Activated CD4-positive, CD25-positive, alpha-beta regulatory T cell (primary cell): ENCODE data around the gene DDIT4.
"Not testable (repeated sequence)": the region's sequence is repeated elsewhere in the genome, so short reads cannot be mapped to it uniquely, and the experiment has no call there.

Experiments used
- DNase-seq, 4 experiments: peaks; one replicate each; lab custom pipeline; 2025; lab: John Stamatoyannopoulos, UW

DDIT4 gene

GRCh38 chr10:72273410-72274212 is at the start of gene DDIT4:
Gene DDIT4, plus strand, starts transcription at chr10:72273924. Its CDS starts 293 bp downstream, at chr10:72274217.
- DNase-seq: peak; percentile 91 to 96 (median 93)

GRCh38 chr10:72224191-72224590 is 49.5 kb upstream of the DDIT4 start:
- not testable (repeated sequence) for DNase-seq

GRCh38 chr10:72226418-72227027 is 47.2 kb upstream of the DDIT4 start:
- DNase-seq: no peak

- no peak for DNase-seq
Measured at GRCh38 chr10:72227826-72228225, 45.9 kb upstream of the DDIT4 start.

GRCh38 chr10:72228318-72228751 is 45.4 kb upstream of the DDIT4 start:
- DNase-seq: no peak

- no peak for DNase-seq
Measured at GRCh38 chr10:72229261-72230251, 44.2 kb upstream of the DDIT4 start.

GRCh38 chr10:72233621-72234020 is 40.1 kb upstream of the DDIT4 start:
- no peak for DNase-seq

- no peak for DNase-seq
Measured at GRCh38 chr10:72234560-72235095, 39.1 kb upstream of the DDIT4 start.

- no peak for DNase-seq
Measured at GRCh38 chr10:72235544-72236279, 38.0 kb upstream of the DDIT4 start.

GRCh38 chr10:72238392-72239175 is 35.1 kb upstream of the DDIT4 start:
- DNase-seq: no peak

GRCh38 chr10:72239409-72239808 is 34.3 kb upstream of the DDIT4 start:
- DNase-seq: no peak

GRCh38 chr10:72240371-72240770 is 33.4 kb upstream of the DDIT4 start:
- DNase-seq: no peak

- no peak for DNase-seq
Measured at GRCh38 chr10:72241691-72242252, 32.0 kb upstream of the DDIT4 start.

GRCh38 chr10:72242675-72243074 is 31.0 kb upstream of the DDIT4 start:
- DNase-seq: no peak

GRCh38 chr10:72243822-72244437 is 29.8 kb upstream of the DDIT4 start:
- no peak for DNase-seq

- no peak for DNase-seq
Measured at GRCh38 chr10:72244573-72245038, 29.1 kb upstream of the DDIT4 start.

- DNase-seq: no peak
Measured at GRCh38 chr10:72245949-72246525, 27.7 kb upstream of the DDIT4 start.

- DNase-seq: peak in 3 of 4 experiments; percentile 33 to 49 (median 35)
Measured at GRCh38 chr10:72248468-72249151, 25.1 kb upstream of the DDIT4 start.
